Lower lobe of right lung (tissue), 2 donors: ENCODE data around the gene LRRC59. TPM values are rescaled to one million over a fixed set of nuclear protein-coding genes. Genes with fewer than 3 reads are reported as not detected.

ENCODE experiments used
- ATAC-seq, 2 donors: fragments of 200-7000 bp; cut with Tn5 transposase; one replicate each; pipeline ENCODE4 v1.9.1; 2020 to 2022; ENCODE audit warnings: mild to moderate bottlenecking in 2 of 2, moderate library complexity in 2 of 2
- DNase-seq: peaks from one replicate; pipeline ENCODE4 v3.0.0-alpha.2; 2020
- H3K27ac ChIP-seq: fragments of 200-600 bp; one replicate; pipeline ENCODE4 v1.8.0; 2022
- H3K27me3 ChIP-seq: fragments of 200-600 bp; one replicate; pipeline ENCODE4 v1.8.0; 2022; ENCODE audit warnings: low read depth
- H3K36me3 ChIP-seq: fragments of 200-600 bp; one replicate; pipeline ENCODE4 v1.8.0; 2022; ENCODE audit warnings: mild to moderate bottlenecking
- H3K4me1 ChIP-seq: fragments of 200-600 bp; one replicate; pipeline ENCODE4 v1.8.0; 2022
- H3K4me3 ChIP-seq: fragments of 200-600 bp; one replicate; pipeline ENCODE4 v1.8.0; 2022; ENCODE audit warnings: mild to moderate bottlenecking
- H3K9me3 ChIP-seq: fragments of 200-600 bp; one replicate; pipeline ENCODE4 v1.8.0; 2022
- intact Hi-C: fragments of 100-400 bp; cut with DNase I; formaldehyde crosslinking; loops from one replicate; pipeline ENCODE4 v1.11.0; 2022
- total RNA-seq: library from RNA; stranded (reverse); fragmentation: NEBNext Ultra II Directional; extraction: Animal tissue kit (Norgen Biotek cat#: 25700); gene quantifications from one replicate; pipeline ENCODE4 v1.2.1, GENCODE V29; 2021
- TF ChIP-seq, protein P1 (sequence below): fragments of 200-600 bp; IDR thresholded peaks from one replicate; pipeline ENCODE4 v1.8.0; 2022; ENCODE audit warnings: antibody characterized with exemption, mild to moderate bottlenecking
- donor health status: DM: no; HTN: yes; CAD: no; lungs with severe emphysema.

Gene LRRC59
- total RNA-seq, 1 donor from 2014 or later = 55.5 TPM

GRCh38 chr17:50388728-50389127, 8.6 kb downstream of the LRRC59 start:
- no peak for DNase-seq
- Histone ChIP-seq H3K4me3 (no peak overlapping the region), H3K4me1 (no peaks in the 10 kb centered on the region), H3K36me3 (peaks cover 100% of the 10 kb centered on the region), H3K27me3 (no peaks in the 10 kb centered on the region), H3K9me3 (no peaks in the 10 kb centered on the region), H3K27ac (no peak overlapping the region)
- TF ChIP-seq, protein P1, sequence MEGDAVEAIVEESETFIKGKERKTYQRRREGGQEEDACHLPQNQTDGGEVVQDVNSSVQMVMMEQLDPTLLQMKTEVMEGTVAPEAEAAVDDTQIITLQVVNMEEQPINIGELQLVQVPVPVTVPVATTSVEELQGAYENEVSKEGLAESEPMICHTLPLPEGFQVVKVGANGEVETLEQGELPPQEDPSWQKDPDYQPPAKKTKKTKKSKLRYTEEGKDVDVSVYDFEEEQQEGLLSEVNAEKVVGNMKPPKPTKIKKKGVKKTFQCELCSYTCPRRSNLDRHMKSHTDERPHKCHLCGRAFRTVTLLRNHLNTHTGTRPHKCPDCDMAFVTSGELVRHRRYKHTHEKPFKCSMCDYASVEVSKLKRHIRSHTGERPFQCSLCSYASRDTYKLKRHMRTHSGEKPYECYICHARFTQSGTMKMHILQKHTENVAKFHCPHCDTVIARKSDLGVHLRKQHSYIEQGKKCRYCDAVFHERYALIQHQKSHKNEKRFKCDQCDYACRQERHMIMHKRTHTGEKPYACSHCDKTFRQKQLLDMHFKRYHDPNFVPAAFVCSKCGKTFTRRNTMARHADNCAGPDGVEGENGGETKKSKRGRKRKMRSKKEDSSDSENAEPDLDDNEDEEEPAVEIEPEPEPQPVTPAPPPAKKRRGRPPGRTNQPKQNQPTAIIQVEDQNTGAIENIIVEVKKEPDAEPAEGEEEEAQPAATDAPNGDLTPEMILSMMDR = no peak
- intact Hi-C loops = no loop called here
- no peak for ATAC-seq

DNA sequence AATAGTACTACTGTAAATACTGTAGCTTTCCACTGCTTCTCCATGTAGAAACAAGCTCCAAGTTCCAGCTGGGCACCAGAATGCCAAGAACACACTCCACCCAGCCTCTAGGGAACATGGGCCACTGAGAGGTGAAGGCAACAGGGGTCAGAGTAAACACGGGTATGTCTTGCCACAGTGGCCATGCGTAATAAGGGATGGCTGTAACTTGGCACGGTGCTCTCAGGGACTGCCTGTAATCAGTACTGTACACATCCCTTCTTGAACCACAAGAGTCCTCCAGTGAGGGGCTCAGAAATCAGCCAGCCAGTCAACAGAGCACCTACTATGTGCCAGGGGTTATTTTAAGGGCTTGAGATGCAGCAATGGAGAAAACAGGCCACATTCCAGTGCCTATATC, 10.8 kb downstream of the LRRC59 start:
- Histone ChIP-seq H3K9me3 (no peaks in the 10 kb centered on the region), H3K4me3 (no peak overlapping the region), H3K27me3 (no peaks in the 10 kb centered on the region), H3K36me3 (peaks cover 100% of the 10 kb centered on the region), H3K4me1 (no peaks in the 10 kb centered on the region), H3K27ac (no peak overlapping the region)
- intact Hi-C loops = no loop called here
- TF ChIP-seq, protein P1 = no peak
- DNase-seq (no peak), ATAC-seq (no peak)

DNA sequence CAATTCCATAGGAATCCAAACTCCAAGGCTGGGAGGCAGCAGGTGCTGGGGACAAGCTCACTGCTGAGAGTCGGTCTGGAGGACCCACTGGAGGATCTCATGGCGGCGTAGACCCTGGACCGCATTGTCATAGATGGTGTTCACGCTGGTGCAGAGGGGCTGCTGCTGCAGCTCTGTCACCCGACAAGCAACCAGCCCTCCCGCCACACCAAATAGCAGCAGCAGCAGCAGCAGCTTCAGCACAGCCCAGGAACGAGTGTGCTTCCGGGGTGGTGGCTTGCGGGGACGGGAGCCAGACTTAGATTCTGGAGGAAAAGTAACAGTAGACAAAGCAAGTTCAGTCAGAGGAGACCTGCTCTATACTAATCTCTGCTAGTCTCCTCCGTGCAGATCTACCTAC, 14.4 kb downstream of the LRRC59 start:
- DNase-seq (no peak), ATAC-seq (no peak)
- Histone ChIP-seq H3K4me3 (no peak overlapping the region), H3K9me3 (no peaks in the 10 kb centered on the region), H3K4me1 (no peaks in the 10 kb centered on the region), H3K36me3 (peaks cover 81% of the 10 kb centered on the region), H3K27me3 (no peaks in the 10 kb centered on the region), H3K27ac (no peak overlapping the region)
- TF ChIP-seq, protein P1 = no peak
- intact Hi-C loops = no loop called here

- Histone ChIP-seq H3K27me3 (no peaks in the 10 kb centered on the region), H3K27ac (no peak overlapping the region), H3K9me3 (no peaks in the 10 kb centered on the region), H3K36me3 (peaks cover 71% of the 10 kb centered on the region), H3K4me1 (no peaks in the 10 kb centered on the region), H3K4me3 (no peak overlapping the region)
- no peak for ATAC-seq
- TF ChIP-seq, protein P1 = no peak
- no peak for DNase-seq
- intact Hi-C loops = no loop called here
Measured at GRCh38 chr17:50381920-50382319, 15.4 kb downstream of the LRRC59 start.

- TF ChIP-seq, protein P1 = no peak
- intact Hi-C loops = no loop called here
- Histone ChIP-seq H3K9me3 (no peaks in the 10 kb centered on the region), H3K4me1 (no peaks in the 10 kb centered on the region), H3K27me3 (no peaks in the 10 kb centered on the region), H3K27ac (no peak overlapping the region), H3K36me3 (peaks cover 65% of the 10 kb centered on the region), H3K4me3 (no peak overlapping the region)
- ATAC-seq (no peak), DNase-seq (no peak)
Measured at GRCh38 chr17:50381260-50381815, 16.0 kb downstream of the LRRC59 start.
